Nephron (organoid): Measurements from ENCODE around the gene OSER1.

Experiments used
- H3K27ac Mint-ChIP-seq, 3 experiments: 2 replicates each; pipeline ENCODE4 v1.8.0; 2020; ENCODE audit warnings: mixed read lengths in 3 of 3, mild to moderate bottlenecking in 2 of 3, moderate library complexity in 1 of 3
- H3K27me3 Mint-ChIP-seq: 2 replicates; pipeline ENCODE4 v1.8.0; 2021; ENCODE audit warnings: low read depth, mild to moderate bottlenecking, moderate library complexity, mixed read lengths
- H3K36me3 Mint-ChIP-seq: 2 replicates; pipeline ENCODE4 v1.8.0; 2020; ENCODE audit warnings: low read depth, mixed read lengths
- H3K4me1 Mint-ChIP-seq: 2 replicates; pipeline ENCODE4 v1.8.0; 2020; ENCODE audit warnings: mixed read lengths
- H3K4me3 Mint-ChIP-seq, 3 experiments: 2 replicates each; pipeline ENCODE4 v1.8.0; 2020; ENCODE audit warnings: mild to moderate bottlenecking in 3 of 3, mixed read lengths in 3 of 3, moderate library complexity in 2 of 3
- H3K9me3 Mint-ChIP-seq: 2 replicates; pipeline ENCODE4 v1.8.0; 2020; ENCODE audit warnings: mixed read lengths
- TF ChIP-seq, protein P1 (sequence below), 3 experiments: fragments of 200-600 bp; sonication (generic); IDR thresholded peaks; one replicate each; pipeline ENCODE4 v1.5.0; 2021; ENCODE audit warnings: antibody characterized with exemption in 3 of 3; ENCODE audit not compliant: unreplicated experiment in 3 of 3

Gene OSER1

GRCh38 chr20:44204832-44205215, 5.7 kb downstream of the OSER1 start:
- peaks cover 44% of the 10 kb centered on the region for H3K4me1 Mint-ChIP-seq
- H3K27me3 Mint-ChIP-seq: no peaks in the 10 kb centered on the region
- peaks cover 39% of the 10 kb centered on the region for H3K36me3 Mint-ChIP-seq
- no peak overlapping the region for H3K4me3 Mint-ChIP-seq
- H3K9me3 Mint-ChIP-seq: no peaks in the 10 kb centered on the region
- TF ChIP-seq, protein P1, sequence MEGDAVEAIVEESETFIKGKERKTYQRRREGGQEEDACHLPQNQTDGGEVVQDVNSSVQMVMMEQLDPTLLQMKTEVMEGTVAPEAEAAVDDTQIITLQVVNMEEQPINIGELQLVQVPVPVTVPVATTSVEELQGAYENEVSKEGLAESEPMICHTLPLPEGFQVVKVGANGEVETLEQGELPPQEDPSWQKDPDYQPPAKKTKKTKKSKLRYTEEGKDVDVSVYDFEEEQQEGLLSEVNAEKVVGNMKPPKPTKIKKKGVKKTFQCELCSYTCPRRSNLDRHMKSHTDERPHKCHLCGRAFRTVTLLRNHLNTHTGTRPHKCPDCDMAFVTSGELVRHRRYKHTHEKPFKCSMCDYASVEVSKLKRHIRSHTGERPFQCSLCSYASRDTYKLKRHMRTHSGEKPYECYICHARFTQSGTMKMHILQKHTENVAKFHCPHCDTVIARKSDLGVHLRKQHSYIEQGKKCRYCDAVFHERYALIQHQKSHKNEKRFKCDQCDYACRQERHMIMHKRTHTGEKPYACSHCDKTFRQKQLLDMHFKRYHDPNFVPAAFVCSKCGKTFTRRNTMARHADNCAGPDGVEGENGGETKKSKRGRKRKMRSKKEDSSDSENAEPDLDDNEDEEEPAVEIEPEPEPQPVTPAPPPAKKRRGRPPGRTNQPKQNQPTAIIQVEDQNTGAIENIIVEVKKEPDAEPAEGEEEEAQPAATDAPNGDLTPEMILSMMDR (IDR thresholded peaks at IDR 0.05; ENCODE audit: unreplicated experiment in 3 of 3): no peak
- no peak overlapping the region for H3K27ac Mint-ChIP-seq

GRCh38 chr20:44204156-44204831, 6.3 kb downstream of the OSER1 start:
- H3K27ac Mint-ChIP-seq: peak overlapping the region in 2 of 3 experiments; percentile 33 to 63
- H3K9me3 Mint-ChIP-seq: no peaks in the 10 kb centered on the region
- H3K36me3 Mint-ChIP-seq: peaks cover 45% of the 10 kb centered on the region
- peaks cover 39% of the 10 kb centered on the region for H3K4me1 Mint-ChIP-seq
- no peaks in the 10 kb centered on the region for H3K27me3 Mint-ChIP-seq
- TF ChIP-seq, protein P1 (IDR thresholded peaks at IDR 0.05; ENCODE audit: unreplicated experiment in 3 of 3): no peak
- H3K4me3 Mint-ChIP-seq: no peak overlapping the region

DNA sequence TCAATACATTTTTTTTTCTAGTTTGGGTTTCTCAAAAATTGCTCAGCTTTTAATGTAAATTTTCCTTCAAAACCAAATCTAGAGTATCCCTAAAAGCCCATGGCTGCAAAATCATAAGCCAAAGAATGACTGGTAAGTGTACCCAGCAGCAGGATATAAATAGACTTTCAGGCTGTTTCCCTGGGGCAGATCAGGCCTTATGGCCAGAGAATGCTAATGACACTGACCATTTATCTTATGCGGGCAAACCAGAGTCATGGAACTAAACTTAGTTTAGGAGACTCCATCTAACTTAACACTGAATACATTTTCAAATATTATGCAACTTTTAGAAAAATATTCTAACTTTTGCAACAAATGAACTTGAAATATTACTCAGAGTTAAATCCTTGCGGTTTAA, 7.4 kb downstream of the OSER1 start:
- Mint-ChIP-seq H3K27me3 (no peaks in the 10 kb centered on the region), H3K36me3 (peaks cover 49% of the 10 kb centered on the region), H3K4me3 (no peak overlapping the region), H3K4me1 (peaks cover 28% of the 10 kb centered on the region), H3K9me3 (no peaks in the 10 kb centered on the region), H3K27ac (peak overlapping the region in 1 of 3 experiments; percentile 63)
- TF ChIP-seq, protein P1 (IDR thresholded peaks at IDR 0.05; ENCODE audit: unreplicated experiment in 3 of 3): no peak

GRCh38 chr20:44200983-44201382, 9.6 kb downstream of the OSER1 start:
- H3K4me3 Mint-ChIP-seq: no peak overlapping the region
- no peaks in the 10 kb centered on the region for H3K27me3 Mint-ChIP-seq
- no peaks in the 10 kb centered on the region for H3K9me3 Mint-ChIP-seq
- H3K4me1 Mint-ChIP-seq: peaks cover 12% of the 10 kb centered on the region
- peaks cover 64% of the 10 kb centered on the region for H3K36me3 Mint-ChIP-seq
- no peak overlapping the region for H3K27ac Mint-ChIP-seq
- TF ChIP-seq, protein P1 (IDR thresholded peaks at IDR 0.05; ENCODE audit: unreplicated experiment in 3 of 3): no peak

DNA sequence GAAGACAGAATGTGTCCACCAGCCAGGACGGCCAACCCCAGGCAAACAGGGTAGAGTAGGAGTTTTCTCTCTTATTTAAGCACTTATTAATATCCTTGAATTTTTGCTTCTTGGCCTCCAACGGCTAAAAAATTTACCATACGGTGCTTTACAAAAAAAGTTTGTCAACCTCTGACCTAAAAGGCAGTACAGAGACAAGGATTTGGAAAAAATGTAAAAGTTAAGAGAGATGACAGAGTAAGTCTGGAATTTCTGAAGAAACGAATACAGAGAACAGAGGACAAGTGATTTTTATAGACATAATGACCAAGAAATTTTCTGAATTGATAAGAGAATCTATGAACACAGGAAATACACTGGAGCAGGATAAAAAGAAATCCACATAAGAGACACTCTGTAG, 10.2 kb downstream of the OSER1 start:
- Mint-ChIP-seq H3K36me3 (peaks cover 67% of the 10 kb centered on the region), H3K27me3 (no peaks in the 10 kb centered on the region), H3K9me3 (no peaks in the 10 kb centered on the region), H3K4me1 (peaks cover 12% of the 10 kb centered on the region), H3K4me3 (no peak overlapping the region), H3K27ac (no peak overlapping the region)
- TF ChIP-seq, protein P1 (IDR thresholded peaks at IDR 0.05; ENCODE audit: unreplicated experiment in 3 of 3): no peak

DNA sequence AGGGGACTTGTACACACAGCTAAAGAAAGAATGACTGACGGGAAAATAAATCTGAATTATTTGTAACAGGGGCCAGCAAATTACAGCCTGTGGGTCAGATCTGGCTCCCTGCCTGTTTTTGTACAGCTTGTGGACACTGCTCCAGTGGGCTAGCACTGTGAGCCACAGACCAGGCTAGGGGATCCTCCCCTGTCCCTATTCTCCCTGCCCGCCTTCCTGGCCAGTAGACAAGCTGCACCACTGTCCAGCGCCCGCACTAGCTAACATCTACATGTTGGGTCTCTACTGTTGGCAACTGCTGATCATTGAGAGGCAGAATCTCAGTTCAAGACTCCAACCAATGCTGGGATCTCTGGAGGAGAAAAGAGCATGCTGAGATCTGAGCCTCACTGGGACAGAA, 10.7 kb downstream of the OSER1 start:
- Mint-ChIP-seq H3K27ac (no peak overlapping the region), H3K27me3 (no peaks in the 10 kb centered on the region), H3K4me1 (peaks cover 12% of the 10 kb centered on the region), H3K36me3 (peaks cover 67% of the 10 kb centered on the region), H3K9me3 (no peaks in the 10 kb centered on the region), H3K4me3 (no peak overlapping the region)
- TF ChIP-seq, protein P1 (IDR thresholded peaks at IDR 0.05; ENCODE audit: unreplicated experiment in 3 of 3): no peak
